AG04450 (cell line): ENCODE measurements around the gene FANCC. TPM values are rescaled to one million over a fixed set of nuclear protein-coding genes. Genes with fewer than 3 reads are reported as not detected.
A peak's percentile ranks its signal among the peaks of the same experiment; 100 is the strongest.

Experiments
- CTCF ChIA-PET: fragments of 300-600, 350-600 bp; formaldehyde crosslinking; extraction: SDS; loops from one replicate; lab custom pipeline; 2022; ENCODE audit warnings: antibody characterized with exemption, inconsistent platforms; lab: Charles Lee
- POLR2A ChIA-PET: fragments of 350-600 bp; formaldehyde crosslinking; extraction: SDS; loops from one replicate; lab custom pipeline; 2021; ENCODE audit warnings: antibody characterized with exemption, inconsistent platforms; lab: Yijun Ruan, JAX
- DNase-seq: peaks from one replicate; pipeline ENCODE4 v3.0.0-alpha.2; 2011; ENCODE audit warnings: low read depth, low spot score
- H3K27ac ChIP-seq: one replicate; pipeline ENCODE4 v1.5.1; 2012; ENCODE audit warnings: low read depth, low read length, control low read depth
- H3K27me3 ChIP-seq: one replicate; pipeline ENCODE4 v1.6.0; 2012; ENCODE audit warnings: low read length; ENCODE audit not compliant: control insufficient read depth, insufficient read depth
- H3K4me3 ChIP-seq: 2 replicates; pipeline ENCODE4 v1.5.1; 2011; ENCODE audit warnings: mild to moderate bottlenecking, low read depth, low read length, control low read depth
- H3K9me3 ChIP-seq: 2 replicates; pipeline ENCODE4 v1.5.1; 2012; ENCODE audit warnings: low read length; ENCODE audit not compliant: control insufficient read depth, insufficient read depth
- CTCF ChIP-seq: IDR thresholded peaks from 2 replicates; pipeline ENCODE4 v1.5.1; 2011; ENCODE audit warnings: low read depth, low read length, control low read depth, inconsistent platforms
- polyA minus RNA-seq: library from RNA; depleted of rRNA, polyadenylated mRNA; stranded (reverse); fragments of >200 nt; gene quantifications from 2 replicates; pipeline ENCODE4 v1.2.3, GENCODE V29; 2011; rRNA and poly(A)+ RNA removed
- polyA plus RNA-seq: library from polyadenylated mRNA; depleted of rRNA; stranded (reverse); fragments of >200 nt; gene quantifications from 2 replicates; pipeline ENCODE4 v1.2.3, GENCODE V29; 2011; rRNA removed

Gene FANCC
- polyA plus RNA-seq (8.3 and 10.8 TPM in 2 replicates), polyA minus RNA-seq (11.1 and 11.5 TPM in 2 replicates)

- ChIA-PET POLR2A (interaction anchor here (0.6 to 1.1 kb wide), 3 partner anchors 33 to 52 kb away, joined by 3 to 6 read pairs (median 3); no protein-coding TSS in a partner anchor), CTCF (interaction anchor here (0.6 kb wide), 2 partner anchors 21 to 166 kb away, joined by 3 to 4 read pairs; no protein-coding TSS in a partner anchor)
- Histone ChIP-seq H3K27me3 (no peaks in the 10 kb centered on the region), H3K4me3 (peak within 1 kb of the TSS; percentile 88), H3K27ac (peak within 1 kb of the TSS; percentile 99), H3K9me3 (peaks cover 4% of the 10 kb centered on the region; the same call in 1 of the 2 replicates)
- DNase-seq = peak; percentile 69
- no peak for TF ChIP-seq CTCF
These were observed at the start of gene FANCC for GRCh38 chr9:95317119-95317892. TSS of gene FANCC (minus strand) at chr9:95317709. CDS start at chr9:95249291, 68,418 bp downstream.

- no peak overlapping the region for H3K4me3 ChIP-seq
- H3K27ac ChIP-seq = no peak overlapping the region
- TF ChIP-seq CTCF = no peak
- ChIA-PET POLR2A (no interaction called here), CTCF (no interaction called here)
- H3K27me3 ChIP-seq = peaks cover 4% of the 10 kb centered on the region
- DNase-seq = no peak
- no peaks in the 10 kb centered on the region; the same call in 1 of the 2 replicates for H3K9me3 ChIP-seq
These were observed 49.3 kb upstream of the FANCC start for GRCh38 chr9:95366731-95367325.

- Histone ChIP-seq H3K4me3 (no peak overlapping the region), H3K27ac (no peak overlapping the region), H3K9me3 (no peaks in the 10 kb centered on the region; the same call in 1 of the 2 replicates), H3K27me3 (peaks cover 4% of the 10 kb centered on the region)
- ChIA-PET CTCF (no interaction called here), POLR2A (no interaction called here)
- no peak for TF ChIP-seq CTCF
- no peak for DNase-seq
These were observed 48.3 kb upstream of the FANCC start for GRCh38 chr9:95365766-95366165.

- CTCF ChIA-PET = interaction anchor here (1.0 to 1.2 kb wide), 2 partner anchors 19 to 22 kb away, joined by 3 read pairs; no protein-coding TSS in a partner anchor
- no peak for TF ChIP-seq CTCF
- Histone ChIP-seq H3K27me3 (peaks cover 4% of the 10 kb centered on the region), H3K9me3 (no peaks in the 10 kb centered on the region; the same call in 1 of the 2 replicates), H3K4me3 (no peak overlapping the region), H3K27ac (no peak overlapping the region)
- POLR2A ChIA-PET = interaction anchor here (0.6 kb wide), 1 partner anchor 46 kb away, joined by 3 read pairs; the partner anchor contains the start of gene FANCC
- DNase-seq = peak; percentile 30
These were observed 45.7 kb upstream of the FANCC start for GRCh38 chr9:95363051-95363841.
